Neural cell (in vitro differentiated cells): ENCODE measurements around the gene HPN. TPM values are rescaled to one million over a fixed set of nuclear protein-coding genes. Genes with fewer than 3 reads are reported as not detected.

Source experiments
- H2AFZ ChIP-seq: fragments of 200-600, 300-800 bp; sonication (generic), shearing (Covaris generic); 2 replicates; pipeline ENCODE4 v1.6.0; 2014; ENCODE audit warnings: low read depth, mild to moderate bottlenecking, antibody characterized with exemption, low read length, moderate library complexity
- H3F3A ChIP-seq: fragments of 200-600 bp; shearing (Covaris generic); 2 replicates; pipeline ENCODE4 v1.6.1; 2016; ENCODE audit warnings: mild to moderate bottlenecking, moderate library complexity, mixed read lengths, antibody characterized with exemption, low read length; ENCODE audit not compliant: insufficient read depth, poor library complexity, severe bottlenecking
- H3K27ac ChIP-seq: fragments of 200-600, 300-800 bp; sonication (generic), shearing (Covaris generic); 2 replicates; pipeline ENCODE4 v1.5.1; 2014; ENCODE audit warnings: mild to moderate bottlenecking, low read length, moderate library complexity
- H3K27me3 ChIP-seq: fragments of 300-800, 200-600 bp; sonication (generic), shearing (Covaris generic); 2 replicates; pipeline ENCODE4 v1.6.0; 2014; ENCODE audit warnings: mild to moderate bottlenecking, low read depth, low read length, moderate library complexity; ENCODE audit not compliant: insufficient read depth
- H3K36me3 ChIP-seq: fragments of 300-800, 200-600 bp; sonication (generic), shearing (Covaris generic); 2 replicates; pipeline ENCODE4 v1.5.1; 2014; ENCODE audit warnings: mild to moderate bottlenecking, antibody characterized with exemption, low read length, moderate library complexity; ENCODE audit not compliant: insufficient read depth
- H3K4me2 ChIP-seq: fragments of 300-800, 200-600 bp; sonication (generic), shearing (Covaris generic); 2 replicates; pipeline ENCODE4 v1.6.0; 2014; ENCODE audit warnings: mild to moderate bottlenecking, low read length
- H3K4me3 ChIP-seq: fragments of 300-800, 200-600 bp; sonication (generic), shearing (Covaris generic); 2 replicates; pipeline ENCODE4 v1.5.1; 2014; ENCODE audit warnings: mild to moderate bottlenecking, low read length, moderate library complexity
- H3K79me2 ChIP-seq: fragments of 200-600 bp; shearing (Covaris generic); replicated peaks from 2 replicates; pipeline ENCODE4 v1.6.0; 2014; ENCODE audit warnings: mild to moderate bottlenecking, low read length, moderate library complexity; ENCODE audit not compliant: insufficient read depth
- H3K9ac ChIP-seq: fragments of 300-800, 200-600 bp; sonication (generic), shearing (Covaris generic); 2 replicates; pipeline ENCODE4 v1.6.1; 2016; ENCODE audit warnings: mild to moderate bottlenecking, low read length, mixed read lengths
- H3K9me2 ChIP-seq: fragments of 200-600 bp; shearing (Covaris generic); 2 replicates; pipeline ENCODE4 v1.6.1; 2016; ENCODE audit warnings: mild to moderate bottlenecking, low read length, mixed read lengths; ENCODE audit not compliant: insufficient read depth
- H3K9me3 ChIP-seq: fragments of 200-600, 300-800 bp; sonication (generic), shearing (Covaris generic); 2 replicates; pipeline ENCODE4 v1.6.1; 2016; ENCODE audit warnings: mild to moderate bottlenecking, mixed run types, low read length, moderate library complexity, mixed read lengths
- H4K20me1 ChIP-seq: fragments of 200-600 bp; shearing (Covaris generic); 2 replicates; pipeline ENCODE4 v1.6.1; 2016; ENCODE audit warnings: mild to moderate bottlenecking, mixed run types; ENCODE audit not compliant: insufficient read depth
- EP300 ChIP-seq: fragments of 450-650 bp; conservative IDR thresholded peaks from 2 replicates; pipeline ENCODE4 v1.6.1; 2014; ENCODE audit warnings: antibody characterized with exemption, mild to moderate bottlenecking, moderate library complexity; ENCODE audit not compliant: poor library complexity, severe bottlenecking
- EZH2 ChIP-seq: fragments of 200-600, 300-800 bp; shearing (Covaris generic), sonication (generic); IDR thresholded peaks from 2 replicates; pipeline ENCODE4 v1.6.1; 2014; ENCODE audit warnings: antibody characterized with exemption, low read length, borderline replicate concordance, mild to moderate bottlenecking; ENCODE audit not compliant: insufficient read depth, poor library complexity, severe bottlenecking
- MXI1 ChIP-seq: fragments of 450-650 bp; conservative IDR thresholded peaks from 2 replicates; pipeline ENCODE4 v1.6.1; 2014; ENCODE audit warnings: antibody characterized with exemption, mild to moderate bottlenecking; ENCODE audit not compliant: poor library complexity, severe bottlenecking
- POLR2AphosphoS5 ChIP-seq: IDR thresholded peaks from 2 replicates; pipeline ENCODE4 v1.6.1; 2012
- RAD21 ChIP-seq: fragments of 450-650 bp; conservative IDR thresholded peaks from 2 replicates; pipeline ENCODE4 v1.6.1; 2014; ENCODE audit warnings: antibody characterized with exemption, mild to moderate bottlenecking, moderate library complexity
- SMC3 ChIP-seq: fragments of 450-650 bp; conservative IDR thresholded peaks from 2 replicates; pipeline ENCODE4 v1.6.1; 2014; ENCODE audit warnings: antibody characterized with exemption, mild to moderate bottlenecking, moderate library complexity; ENCODE audit not compliant: poor library complexity
- TAF1 ChIP-seq: IDR thresholded peaks from 2 replicates; pipeline ENCODE4 v1.6.1; 2012; ENCODE audit warnings: low read depth
- polyA plus RNA-seq: library from polyadenylated mRNA; depleted of rRNA; stranded (reverse); fragments of >200 nt; gene quantifications from 2 replicates; pipeline ENCODE4 v1.2.3, GENCODE V29; 2014
- TF ChIP-seq, protein P1 (sequence below): fragments of 450-650 bp; IDR thresholded peaks from 2 replicates; pipeline ENCODE4 v1.5.1; 2014; ENCODE audit warnings: antibody characterized with exemption, mild to moderate bottlenecking, moderate library complexity; ENCODE audit not compliant: poor library complexity, severe bottlenecking
- TF ChIP-seq, protein P2 (sequence below): IDR thresholded peaks from 2 replicates; pipeline ENCODE4 v1.6.1; 2012; ENCODE audit warnings: borderline replicate concordance

Gene HPN
- polyA plus RNA-seq, 1 donor from 2014 or later: 0.15 TPM

DNA sequence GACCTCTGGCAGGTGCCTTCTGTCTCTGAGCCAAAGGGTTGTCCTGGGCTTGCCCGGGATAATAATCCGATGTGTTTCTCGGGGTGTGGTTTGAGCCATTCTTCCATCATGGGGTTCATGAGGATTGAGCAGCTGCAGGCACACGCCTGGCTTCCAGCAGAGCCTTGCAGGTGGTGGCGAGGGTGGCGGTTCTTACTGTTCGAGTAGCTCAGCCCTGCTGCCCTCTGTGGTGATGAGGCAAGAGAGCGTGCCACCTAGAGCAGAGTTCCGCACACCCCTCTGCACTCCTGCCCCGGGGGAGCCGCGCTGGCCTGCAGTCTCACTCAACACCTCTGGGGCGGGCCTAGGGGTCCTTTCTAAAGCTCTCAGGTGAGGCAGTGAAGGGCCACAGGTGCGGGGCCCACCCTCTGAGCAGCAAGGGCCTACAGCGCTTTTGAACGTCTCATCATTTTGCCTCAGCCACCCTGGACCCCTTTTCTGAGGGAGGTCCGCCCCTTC lies 7.5 kb upstream of the HPN start:
- Histone ChIP-seq H2AFZ (no peak overlapping the region), H3K9ac (no peak overlapping the region), H3F3A (no peaks in the 10 kb centered on the region), H4K20me1 (no peaks in the 10 kb centered on the region), H3K36me3 (no peaks in the 10 kb centered on the region), H3K27me3 (peaks cover 25% of the 10 kb centered on the region), H3K9me2 (no peaks in the 10 kb centered on the region), H3K27ac (no peak overlapping the region), H3K9me3 (no peaks in the 10 kb centered on the region), H3K4me2 (no peak overlapping the region), H3K4me3 (no peak overlapping the region), H3K79me2 (no peaks in the 10 kb centered on the region)
- TF ChIP-seq, protein P1, sequence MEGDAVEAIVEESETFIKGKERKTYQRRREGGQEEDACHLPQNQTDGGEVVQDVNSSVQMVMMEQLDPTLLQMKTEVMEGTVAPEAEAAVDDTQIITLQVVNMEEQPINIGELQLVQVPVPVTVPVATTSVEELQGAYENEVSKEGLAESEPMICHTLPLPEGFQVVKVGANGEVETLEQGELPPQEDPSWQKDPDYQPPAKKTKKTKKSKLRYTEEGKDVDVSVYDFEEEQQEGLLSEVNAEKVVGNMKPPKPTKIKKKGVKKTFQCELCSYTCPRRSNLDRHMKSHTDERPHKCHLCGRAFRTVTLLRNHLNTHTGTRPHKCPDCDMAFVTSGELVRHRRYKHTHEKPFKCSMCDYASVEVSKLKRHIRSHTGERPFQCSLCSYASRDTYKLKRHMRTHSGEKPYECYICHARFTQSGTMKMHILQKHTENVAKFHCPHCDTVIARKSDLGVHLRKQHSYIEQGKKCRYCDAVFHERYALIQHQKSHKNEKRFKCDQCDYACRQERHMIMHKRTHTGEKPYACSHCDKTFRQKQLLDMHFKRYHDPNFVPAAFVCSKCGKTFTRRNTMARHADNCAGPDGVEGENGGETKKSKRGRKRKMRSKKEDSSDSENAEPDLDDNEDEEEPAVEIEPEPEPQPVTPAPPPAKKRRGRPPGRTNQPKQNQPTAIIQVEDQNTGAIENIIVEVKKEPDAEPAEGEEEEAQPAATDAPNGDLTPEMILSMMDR: no peak
- TF ChIP-seq MXI1: no peak
- TF ChIP-seq, protein P2, sequence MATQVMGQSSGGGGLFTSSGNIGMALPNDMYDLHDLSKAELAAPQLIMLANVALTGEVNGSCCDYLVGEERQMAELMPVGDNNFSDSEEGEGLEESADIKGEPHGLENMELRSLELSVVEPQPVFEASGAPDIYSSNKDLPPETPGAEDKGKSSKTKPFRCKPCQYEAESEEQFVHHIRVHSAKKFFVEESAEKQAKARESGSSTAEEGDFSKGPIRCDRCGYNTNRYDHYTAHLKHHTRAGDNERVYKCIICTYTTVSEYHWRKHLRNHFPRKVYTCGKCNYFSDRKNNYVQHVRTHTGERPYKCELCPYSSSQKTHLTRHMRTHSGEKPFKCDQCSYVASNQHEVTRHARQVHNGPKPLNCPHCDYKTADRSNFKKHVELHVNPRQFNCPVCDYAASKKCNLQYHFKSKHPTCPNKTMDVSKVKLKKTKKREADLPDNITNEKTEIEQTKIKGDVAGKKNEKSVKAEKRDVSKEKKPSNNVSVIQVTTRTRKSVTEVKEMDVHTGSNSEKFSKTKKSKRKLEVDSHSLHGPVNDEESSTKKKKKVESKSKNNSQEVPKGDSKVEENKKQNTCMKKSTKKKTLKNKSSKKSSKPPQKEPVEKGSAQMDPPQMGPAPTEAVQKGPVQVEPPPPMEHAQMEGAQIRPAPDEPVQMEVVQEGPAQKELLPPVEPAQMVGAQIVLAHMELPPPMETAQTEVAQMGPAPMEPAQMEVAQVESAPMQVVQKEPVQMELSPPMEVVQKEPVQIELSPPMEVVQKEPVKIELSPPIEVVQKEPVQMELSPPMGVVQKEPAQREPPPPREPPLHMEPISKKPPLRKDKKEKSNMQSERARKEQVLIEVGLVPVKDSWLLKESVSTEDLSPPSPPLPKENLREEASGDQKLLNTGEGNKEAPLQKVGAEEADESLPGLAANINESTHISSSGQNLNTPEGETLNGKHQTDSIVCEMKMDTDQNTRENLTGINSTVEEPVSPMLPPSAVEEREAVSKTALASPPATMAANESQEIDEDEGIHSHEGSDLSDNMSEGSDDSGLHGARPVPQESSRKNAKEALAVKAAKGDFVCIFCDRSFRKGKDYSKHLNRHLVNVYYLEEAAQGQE: no peak
- TF ChIP-seq EP300: no peak
- TF ChIP-seq TAF1: no peak
- no peak for TF ChIP-seq EZH2
- no peak for TF ChIP-seq RAD21
- TF ChIP-seq POLR2AphosphoS5: no peak
- TF ChIP-seq SMC3: no peak

DNA sequence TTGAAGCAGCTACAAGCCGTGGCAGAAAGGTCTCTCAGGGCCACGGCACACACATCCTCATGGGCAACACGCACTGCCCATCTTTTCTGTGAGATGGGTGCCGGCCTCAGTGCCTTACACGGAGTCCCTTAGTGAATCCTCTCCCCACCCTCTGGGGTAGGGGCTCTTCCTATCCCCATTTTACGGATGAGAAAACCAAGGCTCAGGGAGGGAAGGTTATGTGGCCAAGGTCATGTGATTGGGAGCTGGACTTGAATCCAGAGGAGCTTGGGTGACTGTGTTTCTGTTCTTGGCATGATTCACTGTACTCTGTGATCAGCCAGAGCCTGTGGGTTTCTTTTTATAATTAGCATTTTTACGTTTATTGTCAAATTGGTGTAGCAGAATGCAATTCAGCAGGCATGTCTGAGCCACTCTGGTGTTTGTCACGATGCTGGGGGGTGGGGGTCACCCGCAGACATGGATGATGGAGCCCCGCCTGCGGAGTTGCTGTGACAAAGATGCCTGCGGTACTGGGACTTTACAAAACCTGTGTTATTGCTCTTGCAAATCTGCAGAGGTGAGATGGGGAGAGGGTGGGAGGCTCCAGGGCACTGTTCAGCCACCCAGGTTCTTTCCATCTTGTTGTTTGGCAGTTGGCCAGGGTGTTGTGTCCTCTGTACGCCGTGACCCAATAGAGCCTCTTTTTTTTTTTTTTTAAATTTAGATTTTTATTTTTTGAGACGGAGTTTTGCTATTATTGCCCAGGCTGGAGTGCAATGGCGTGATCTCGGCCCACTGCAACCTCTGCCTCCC lies 6.7 kb upstream of the HPN start:
- Histone ChIP-seq H3F3A (no peaks in the 10 kb centered on the region), H3K9me2 (no peaks in the 10 kb centered on the region), H3K9me3 (no peaks in the 10 kb centered on the region), H3K4me3 (no peak overlapping the region), H3K27me3 (peaks cover 25% of the 10 kb centered on the region), H3K36me3 (no peaks in the 10 kb centered on the region), H3K27ac (no peak overlapping the region), H4K20me1 (no peaks in the 10 kb centered on the region), H3K79me2 (no peaks in the 10 kb centered on the region), H3K4me2 (no peak overlapping the region), H2AFZ (no peak overlapping the region), H3K9ac (no peak overlapping the region)
- TF ChIP-seq, protein P1: no peak
